Tibial artery (tissue), 4 donors: Measurements from ENCODE around the gene DNASE1L3.
A peak's percentile ranks its signal among the peaks of the same experiment; 100 is the strongest.

Source experiments
- DNase-seq, 2 donors: peaks; one replicate each; pipeline ENCODE4 v3.0.0-alpha.2; 2019
- H3K27ac ChIP-seq, 2 donors: fragments of 200-600 bp; sonication (generic) in 1 of 2; 1 replicate in 1 of 2; 2 replicates in 1 of 2; pipeline ENCODE4 v1.5.1; 2018 to 2019; ENCODE audit warnings: mild to moderate bottlenecking in 1 of 2
- H3K27me3 ChIP-seq, 2 donors: fragments of 200-600 bp; sonication (generic) in 1 of 2; one replicate each; pipeline versions ENCODE4 v1.5.1 to v1.6.0; 2016 to 2019
- H3K36me3 ChIP-seq, 3 donors: fragments of 200-600 bp; sonication (generic) in 2 of 3; one replicate each; pipeline ENCODE4 v1.5.1; 2016 to 2019; ENCODE audit warnings: mild to moderate bottlenecking in 2 of 3
- H3K4me1 ChIP-seq, 4 donors: fragments of 200-600 bp; sonication (generic) in 2 of 4; 1 replicate in 3 of 4; 2 replicates in 1 of 4; pipeline ENCODE4 v1.5.1; 2016 to 2019
- H3K4me3 ChIP-seq, 2 donors: fragments of 200-600 bp; sonication (generic) in 1 of 2; 1 replicate in 1 of 2; 2 replicates in 1 of 2; pipeline ENCODE4 v1.5.1; 2018 to 2019; ENCODE audit warnings: mild to moderate bottlenecking in 2 of 2
- H3K9me3 ChIP-seq, 3 donors: fragments of 200-600 bp; sonication (generic) in 1 of 3; one replicate each; pipeline ENCODE4 v1.5.1; 2016 to 2019
- CTCF ChIP-seq, 2 experiments: fragments of 200-600 bp in 1 of 2; fragments of 450-650 bp in 1 of 2; IDR thresholded peaks; one replicate each; pipeline ENCODE4 v1.5.1; 2017 to 2019; ENCODE audit warnings: antibody characterized with exemption in 2 of 2, mild to moderate bottlenecking in 1 of 2, moderate library complexity in 1 of 2
- intact Hi-C: fragments of 100-400 bp; cut with DNase I; formaldehyde crosslinking; loops from one replicate; pipeline ENCODE4 v1.15.0; 2023; ENCODE audit warnings: low total_unique reads

The DNASE1L3 gene

DNA sequence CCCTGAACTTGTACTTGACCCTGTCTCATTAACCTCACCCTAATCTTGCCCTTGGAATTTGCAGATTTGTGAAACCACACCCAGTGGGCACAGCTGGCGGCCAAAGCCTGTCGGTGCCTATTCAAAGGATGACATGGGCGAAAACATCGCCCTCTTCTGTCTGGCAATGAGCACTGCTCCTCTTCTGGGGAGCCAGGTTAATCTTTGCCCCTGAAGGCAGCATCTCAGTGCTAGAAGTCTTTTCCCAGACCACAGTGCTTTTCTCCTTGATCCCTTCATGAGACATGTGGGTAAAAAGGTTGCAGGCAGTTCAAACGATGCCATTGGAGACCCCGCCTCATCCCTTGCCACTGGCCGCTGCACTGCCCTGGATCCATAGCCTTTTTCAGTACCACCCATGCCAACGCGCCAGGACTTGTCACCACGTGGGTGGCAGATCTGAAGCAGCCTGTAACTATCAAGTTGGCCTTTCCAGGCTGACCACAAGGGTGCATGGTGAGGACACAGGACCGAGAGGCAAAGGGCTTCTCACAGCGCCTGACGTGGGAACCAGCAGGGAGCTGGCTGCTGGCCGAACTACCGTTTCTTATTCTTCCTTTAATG lies 6.5 kb upstream of the DNASE1L3 start:
- TF ChIP-seq CTCF (IDR thresholded peaks at IDR 0.05) = peak; percentile 70 to 76
- H3K27ac ChIP-seq = peak overlapping the region in 1 of 2 donors; percentile 13
- peak; percentile 77 to 85 for DNase-seq
- no peaks in the 10 kb centered on the region for H3K36me3 ChIP-seq
- peaks cover 0 to 10% (median 2%) of the 10 kb centered on the region in 4 donors for H3K4me1 ChIP-seq
- intact Hi-C loops = loop anchor here (2.0 kb wide), 1 partner anchor 39 kb away; no protein-coding TSS in a partner anchor
- no peak overlapping the region for H3K4me3 ChIP-seq
- no peaks in the 10 kb centered on the region for H3K9me3 ChIP-seq
- no peaks in the 10 kb centered on the region for H3K27me3 ChIP-seq

GRCh38 chr3:58216496-58217195 lies 5.9 kb upstream of the DNASE1L3 start:
- Histone ChIP-seq H3K4me3 (no peak overlapping the region), H3K4me1 (peaks cover 0 to 10% (median 2%) of the 10 kb centered on the region in 4 donors), H3K27me3 (no peaks in the 10 kb centered on the region), H3K9me3 (no peaks in the 10 kb centered on the region), H3K27ac (peak overlapping the region in 1 of 2 donors; percentile 13), H3K36me3 (no peaks in the 10 kb centered on the region)
- DNase-seq = no peak
- TF ChIP-seq CTCF (IDR thresholded peaks at IDR 0.05) = no peak
- intact Hi-C loops = loop anchor here (2.0 kb wide), 1 partner anchor 38 kb away; no protein-coding TSS in a partner anchor

- H3K4me3 ChIP-seq = no peak overlapping the region
- intact Hi-C loops = loop anchor here (2.0 kb wide), 1 partner anchor 37 kb away; no protein-coding TSS in a partner anchor
- DNase-seq = no peak
- H3K36me3 ChIP-seq = no peaks in the 10 kb centered on the region
- no peak overlapping the region for H3K27ac ChIP-seq
- H3K9me3 ChIP-seq = no peaks in the 10 kb centered on the region
- no peak for TF ChIP-seq CTCF (IDR thresholded peaks at IDR 0.05)
- peaks cover 0 to 10% (median 2%) of the 10 kb centered on the region in 4 donors for H3K4me1 ChIP-seq
- peaks cover 0 to 3% of the 10 kb centered on the region in 2 donors for H3K27me3 ChIP-seq
These were observed 4.7 kb upstream of the DNASE1L3 start for GRCh38 chr3:58215317-58216025.

GRCh38 chr3:58214484-58215316 lies 3.9 kb upstream of the DNASE1L3 start:
- peaks cover 0 to 10% (median 2%) of the 10 kb centered on the region in 4 donors for H3K4me1 ChIP-seq
- TF ChIP-seq CTCF (IDR thresholded peaks at IDR 0.05) = no peak
- H3K4me3 ChIP-seq = no peak overlapping the region
- DNase-seq = no peak
- H3K27me3 ChIP-seq = peaks cover 0 to 4% of the 10 kb centered on the region in 2 donors
- no peak overlapping the region for H3K27ac ChIP-seq
- intact Hi-C loops = no loop called here
- H3K9me3 ChIP-seq = no peaks in the 10 kb centered on the region
- no peaks in the 10 kb centered on the region for H3K36me3 ChIP-seq

GRCh38 chr3:58209933-58210332 lies 839 bp downstream of the DNASE1L3 start:
- Histone ChIP-seq H3K27me3 (peaks cover 0 to 12% of the 10 kb centered on the region in 2 donors), H3K27ac (no peak overlapping the region), H3K4me1 (no peaks in the 10 kb centered on the region), H3K36me3 (no peaks in the 10 kb centered on the region), H3K9me3 (no peaks in the 10 kb centered on the region), H3K4me3 (no peak overlapping the region)
- intact Hi-C loops = no loop called here
- DNase-seq = no peak
- TF ChIP-seq CTCF (IDR thresholded peaks at IDR 0.05) = no peak
